ENCODE data around the gene SLCO1A2. TPM values are rescaled to one million over a fixed set of nuclear protein-coding genes. Genes with fewer than 3 reads are reported as not detected.

The SLCO1A2 gene
- total and polyA plus RNA-seq, 8 donors = 0.03 to 0.51 (median 0.24) TPM; not detected in 1

- ATAC-seq = no peak
- Histone ChIP-seq H3K9me3 (peaks cover 0 to 7% of the 10 kb centered on the region in 2 donors), H3K27ac (no peak overlapping the region), H3K4me1 (no peaks in the 10 kb centered on the region), H3K36me3 (no peaks in the 10 kb centered on the region), H3K4me3 (no peak overlapping the region), H3K27me3 (no peaks in the 10 kb centered on the region)
- intact Hi-C loops (cut with DNase I) = no loop called here
- DNase-seq = no peak
- TF ChIP-seq, protein P1, sequence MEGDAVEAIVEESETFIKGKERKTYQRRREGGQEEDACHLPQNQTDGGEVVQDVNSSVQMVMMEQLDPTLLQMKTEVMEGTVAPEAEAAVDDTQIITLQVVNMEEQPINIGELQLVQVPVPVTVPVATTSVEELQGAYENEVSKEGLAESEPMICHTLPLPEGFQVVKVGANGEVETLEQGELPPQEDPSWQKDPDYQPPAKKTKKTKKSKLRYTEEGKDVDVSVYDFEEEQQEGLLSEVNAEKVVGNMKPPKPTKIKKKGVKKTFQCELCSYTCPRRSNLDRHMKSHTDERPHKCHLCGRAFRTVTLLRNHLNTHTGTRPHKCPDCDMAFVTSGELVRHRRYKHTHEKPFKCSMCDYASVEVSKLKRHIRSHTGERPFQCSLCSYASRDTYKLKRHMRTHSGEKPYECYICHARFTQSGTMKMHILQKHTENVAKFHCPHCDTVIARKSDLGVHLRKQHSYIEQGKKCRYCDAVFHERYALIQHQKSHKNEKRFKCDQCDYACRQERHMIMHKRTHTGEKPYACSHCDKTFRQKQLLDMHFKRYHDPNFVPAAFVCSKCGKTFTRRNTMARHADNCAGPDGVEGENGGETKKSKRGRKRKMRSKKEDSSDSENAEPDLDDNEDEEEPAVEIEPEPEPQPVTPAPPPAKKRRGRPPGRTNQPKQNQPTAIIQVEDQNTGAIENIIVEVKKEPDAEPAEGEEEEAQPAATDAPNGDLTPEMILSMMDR (IDR thresholded peaks at IDR 0.05) = no peak
Measured at GRCh38 chr12:21257172-21257571, 77.5 kb downstream of the SLCO1A2 start.

- H3K27ac ChIP-seq = no peak overlapping the region
- ATAC-seq (no peak), DNase-seq (no peak)
- intact Hi-C loops (cut with DNase I) = no loop called here
- no peaks in the 10 kb centered on the region for H3K36me3 ChIP-seq
- no peaks in the 10 kb centered on the region for H3K4me1 ChIP-seq
- no peaks in the 10 kb centered on the region for H3K27me3 ChIP-seq
- no peaks in the 10 kb centered on the region for H3K9me3 ChIP-seq
- TF ChIP-seq, protein P1 (IDR thresholded peaks at IDR 0.05) = no peak
- H3K4me3 ChIP-seq = no peak overlapping the region
Measured at GRCh38 chr12:21252070-21252469, 82.6 kb downstream of the SLCO1A2 start.

DNA sequence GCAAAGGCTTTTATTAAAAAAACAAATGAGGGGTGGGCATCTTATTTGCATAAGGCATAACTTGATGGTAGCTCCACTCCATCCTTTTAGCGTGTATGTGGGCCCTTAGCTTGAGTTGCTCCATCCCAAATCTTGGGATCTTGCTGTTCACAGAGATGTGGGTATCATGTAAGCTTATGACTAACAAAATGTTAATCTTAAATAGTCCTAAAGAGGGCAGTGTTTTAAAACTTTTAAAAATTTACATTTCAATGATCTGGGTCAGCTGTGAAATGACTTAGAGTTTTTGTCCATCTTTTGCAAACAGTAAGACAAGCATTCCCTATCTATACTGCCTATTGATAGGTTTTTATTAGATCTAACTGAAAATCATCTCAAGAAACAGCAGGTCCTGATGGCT lies 86.0 kb downstream of the SLCO1A2 start:
- Histone ChIP-seq H3K27ac (no peak overlapping the region), H3K4me3 (no peak overlapping the region), H3K36me3 (no peaks in the 10 kb centered on the region), H3K27me3 (no peaks in the 10 kb centered on the region), H3K4me1 (no peaks in the 10 kb centered on the region), H3K9me3 (no peaks in the 10 kb centered on the region)
- ATAC-seq (peak; percentile 29), DNase-seq (no peak)
- TF ChIP-seq, protein P1 (IDR thresholded peaks at IDR 0.05) = no peak
- intact Hi-C loops (cut with DNase I) = no loop called here

GRCh38 chr12:21239866-21240265 lies 94.9 kb downstream of the SLCO1A2 start:
- no peak for DNase-seq
- intact Hi-C loops (cut with DNase I) = no loop called here
- TF ChIP-seq, protein P1 (IDR thresholded peaks at IDR 0.05) = no peak
- Histone ChIP-seq H3K9me3 (no peaks in the 10 kb centered on the region), H3K27ac (no peak overlapping the region), H3K4me1 (no peaks in the 10 kb centered on the region), H3K27me3 (no peaks in the 10 kb centered on the region), H3K4me3 (no peak overlapping the region), H3K36me3 (no peaks in the 10 kb centered on the region)
- no peak for ATAC-seq

DNA sequence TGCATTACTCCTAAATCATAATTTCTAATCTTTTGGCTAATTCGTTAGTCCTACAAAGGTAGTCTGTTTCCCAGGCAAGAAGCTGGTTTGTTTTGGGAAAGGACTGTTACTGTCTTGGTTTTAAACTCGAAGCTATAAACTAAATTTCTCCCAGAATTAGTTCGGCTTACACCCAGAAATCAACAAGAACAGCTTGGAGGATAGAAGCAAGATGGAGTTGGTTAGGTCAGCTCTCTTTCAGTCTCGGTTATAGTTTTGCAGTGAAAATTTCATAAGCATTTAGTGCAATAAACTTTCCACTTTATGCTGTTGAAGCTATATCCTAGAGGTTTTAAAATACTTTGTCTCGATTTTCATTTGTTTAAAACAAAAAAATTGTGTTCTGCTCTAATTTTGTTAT lies 100.3 kb downstream of the SLCO1A2 start:
- Histone ChIP-seq H3K36me3 (no peaks in the 10 kb centered on the region), H3K4me1 (no peaks in the 10 kb centered on the region), H3K4me3 (no peak overlapping the region), H3K27ac (no peak overlapping the region), H3K9me3 (no peaks in the 10 kb centered on the region), H3K27me3 (no peaks in the 10 kb centered on the region)
- ATAC-seq = no peak
- TF ChIP-seq, protein P1 (IDR thresholded peaks at IDR 0.05) = no peak
- intact Hi-C loops (cut with DNase I) = no loop called here
- no peak for DNase-seq
